SH-SY5Y (cell line): Measurements from ENCODE around the gene COG1.

Experiments
- GATA2 ChIP-seq: IDR thresholded peaks from 2 replicates; pipeline ENCODE4 v1.6.1; 2011; ENCODE audit warnings: mild to moderate bottlenecking, low read depth, low read length
- GATA3 ChIP-seq: IDR thresholded peaks from 2 replicates; pipeline ENCODE4 v1.6.1; 2011; ENCODE audit warnings: low read depth, mild to moderate bottlenecking, low read length, moderate library complexity

GRCh38 chr17:73196500-73196899 is 3.6 kb downstream of the COG1 start:
- TF ChIP-seq GATA3 (no peak), GATA2 (no peak)
